Endothelial cell of umbilical vein (primary cell): Measurements from ENCODE around the gene FRMPD1. TPM values are rescaled to one million over a fixed set of nuclear protein-coding genes. Genes with fewer than 3 reads are reported as not detected.

ENCODE experiments used
- BruUV-seq: library from RNA; stranded (reverse); fragments of 400-500 nt; replicated peaks from 2 replicates; lab custom pipeline; 2021; lab: Mats Ljungman, UMichigan
- CTCF ChIA-PET: fragments of 300-600, 350-600 bp; sonication (Branson Sonifier 250); formaldehyde crosslinking; loops from one replicate; lab custom pipeline; 2021; ENCODE audit warnings: antibody characterized with exemption, inconsistent platforms; lab: Charles Lee
- POLR2A ChIA-PET: fragments of 300-600, 350-600 bp; sonication (Branson Sonifier 250); formaldehyde crosslinking; loops from one replicate; lab custom pipeline; 2021; ENCODE audit warnings: antibody characterized with exemption, inconsistent platforms; lab: Charles Lee
- DNase-seq: peaks from one replicate; pipeline ENCODE4 v3.0.0-alpha.2; 2011; ENCODE audit warnings: low read depth, low spot score
- FAIRE-seq: peaks from 2 replicates; lab custom pipeline; 2011; peaks lifted over from hg19 to GRCh38; lab: Jason Lieb, UNC
- H2AFZ ChIP-seq: 2 replicates; pipeline ENCODE4 v1.6.0; 2012; ENCODE audit warnings: low read depth, low read length, control low read depth, inconsistent platforms
- H3K27ac ChIP-seq: 2 replicates; pipeline ENCODE4 v1.5.1; 2011; ENCODE audit warnings: low read depth, mild to moderate bottlenecking, control low read depth, low read length, moderate library complexity; ENCODE audit not compliant: insufficient read depth
- H3K27me3 ChIP-seq, 2 experiments: 2 replicates each; pipeline versions ENCODE4 v1.6.0 to v1.6.1; 2011; ENCODE audit warnings: low read length in 2 of 2, mixed read lengths in 1 of 2; ENCODE audit not compliant: control insufficient read depth in 2 of 2, insufficient read depth in 2 of 2
- H3K36me3 ChIP-seq, 2 experiments: 2 replicates in 1 of 2; 3 replicates in 1 of 2; pipeline ENCODE4 v1.5.1; 2011; ENCODE audit warnings: low read length in 2 of 2, mild to moderate bottlenecking in 1 of 2, moderate library complexity in 1 of 2; ENCODE audit not compliant: control insufficient read depth in 2 of 2, insufficient read depth in 2 of 2; ENCODE audit errors: extremely low read depth in 1 of 2
- H3K4me1 ChIP-seq: 3 replicates; pipeline ENCODE4 v1.5.1; 2011; ENCODE audit warnings: mild to moderate bottlenecking, low read length; ENCODE audit not compliant: control insufficient read depth, insufficient read depth; ENCODE audit errors: extremely low read depth
- H3K4me2 ChIP-seq: 2 replicates; pipeline ENCODE4 v1.6.1; 2011; ENCODE audit warnings: low read length, control low read depth, mixed read lengths; ENCODE audit not compliant: insufficient read depth
- H3K4me3 ChIP-seq, 3 experiments: fragments of 200-600 bp in 1 of 3; sonication (generic), shearing (Covaris generic) in 1 of 3; replicated peaks in 1 of 3; 2 replicates each; pipeline ENCODE4 v1.5.1; 2011 to 2016; ENCODE audit warnings: control low read depth in 3 of 3, low read length in 3 of 3, mild to moderate bottlenecking in 2 of 3, inconsistent platforms in 1 of 3, low read depth in 1 of 3, moderate library complexity in 1 of 3; ENCODE audit not compliant: insufficient read depth in 1 of 3
- H3K79me2 ChIP-seq: 2 replicates; pipeline ENCODE4 v1.6.0; 2012; ENCODE audit warnings: low read length, inconsistent platforms; ENCODE audit not compliant: control insufficient read depth, insufficient read depth
- H3K9ac ChIP-seq: replicated peaks from 2 replicates; pipeline ENCODE3; 2011; ENCODE audit warnings: low read length, control low read depth; ENCODE audit not compliant: insufficient read depth; ENCODE audit errors: extremely low read depth
- H3K9me1 ChIP-seq: replicated peaks from 3 replicates; pipeline ENCODE4 v1.6.0; 2011; ENCODE audit warnings: mild to moderate bottlenecking, low read length; ENCODE audit not compliant: control insufficient read depth, insufficient read depth; ENCODE audit errors: extremely low read depth
- H3K9me3 ChIP-seq: replicated peaks from 2 replicates; pipeline ENCODE4 v1.5.1; 2012; ENCODE audit warnings: low read length, inconsistent platforms; ENCODE audit not compliant: control insufficient read depth, insufficient read depth
- H4K20me1 ChIP-seq: replicated peaks from 2 replicates; pipeline ENCODE3; 2011; ENCODE audit warnings: mild to moderate bottlenecking, low read length; ENCODE audit not compliant: control insufficient read depth, insufficient read depth; ENCODE audit errors: extremely low read depth
- CTCF ChIP-seq, 2 donors: IDR thresholded peaks; 1 replicate in 1 of 2; 2 replicates in 1 of 2; pipeline ENCODE4 v1.5.1; 2011; ENCODE audit warnings: low read length in 2 of 2, mild to moderate bottlenecking in 2 of 2, moderate library complexity in 2 of 2, control low read depth in 1 of 2, inconsistent platforms in 1 of 2, low read depth in 1 of 2; ENCODE audit not compliant: insufficient read depth in 1 of 2; ENCODE audit errors: extremely low read depth in 1 of 2
- EZH2 ChIP-seq: IDR thresholded peaks from 2 replicates; pipeline ENCODE4 v1.6.1; 2012; ENCODE audit warnings: borderline replicate concordance, low read depth, mild to moderate bottlenecking, moderate library complexity, low read length, inconsistent platforms; ENCODE audit not compliant: severe bottlenecking
- FOS ChIP-seq: IDR thresholded peaks from 2 replicates; pipeline ENCODE4 v1.6.1; 2011; ENCODE audit warnings: mild to moderate bottlenecking, low read length, moderate library complexity, borderline replicate concordance; ENCODE audit not compliant: insufficient read depth
- GATA2 ChIP-seq: IDR thresholded peaks from 2 replicates; pipeline ENCODE4 v1.7.0; 2011; ENCODE audit warnings: low read depth, mild to moderate bottlenecking, moderate library complexity, mixed read lengths, low read length; ENCODE audit not compliant: insufficient read length, insufficient read depth
- JUN ChIP-seq: IDR thresholded peaks from 2 replicates; pipeline ENCODE4 v1.6.1; 2011; ENCODE audit warnings: borderline replicate concordance, low read depth; ENCODE audit not compliant: insufficient read length, insufficient read depth
- MAX ChIP-seq: IDR thresholded peaks from 2 replicates; pipeline ENCODE4 v1.6.1; 2011; ENCODE audit not compliant: insufficient read depth, insufficient read length
- MYC ChIP-seq: IDR thresholded peaks from one replicate; pipeline ENCODE4 v1.6.1; 2011; ENCODE audit warnings: mild to moderate bottlenecking, low read depth, low read length
- POLR2A ChIP-seq: IDR thresholded peaks from 2 replicates; pipeline ENCODE4 v1.6.1; 2012; ENCODE audit warnings: low read depth, mild to moderate bottlenecking, control low read depth, low read length
- POLR2AphosphoS5 ChIP-seq: IDR thresholded peaks from 2 replicates; pipeline ENCODE4 v1.6.1; 2012; ENCODE audit warnings: low read depth, mild to moderate bottlenecking, control low read depth, low read length, moderate library complexity; ENCODE audit not compliant: insufficient read depth
- dilution Hi-C: fragments of 300-500 bp; cut with MboI; formaldehyde crosslinking; loops from one replicate; pipeline ENCODE4 v1.15.0; 2019; ENCODE audit warnings: low sequenced_read_pairs; ENCODE audit not compliant: extremely low pct_ligation_motif_present
- intact Hi-C: fragments of 100-400 bp; cut with micrococcal nuclease; formaldehyde crosslinking; loops from one replicate; pipeline ENCODE4 v1.10.0; 2022
- polyA plus RNA-seq, 4 experiments: library from polyadenylated mRNA; depleted of rRNA in 3 of 4; stranded (reverse) in 3 of 4; unstranded in 1 of 4; fragments of >200 nt; gene quantifications; 2 replicates each; pipeline versions ENCODE4 v1.2.1 to v1.2.3, GENCODE V29; 2011 to 2012; ENCODE audit warnings: missing spikeins in 1 of 4
- total RNA-seq: library from RNA; stranded (reverse); gene quantifications from 2 replicates; pipeline ENCODE4 v1.2.3, GENCODE V29; 2021

FRMPD1 gene
- total and polyA plus RNA-seq, 2 donors (not counting 3 experiments of a cell fraction or from before 2014, with no cell fraction given), result not detected

- Histone ChIP-seq H3K27ac (no peak overlapping the region), H3K27me3 (peaks cover 6 to 14% of the 10 kb centered on the region in 2 experiments), H3K9ac (no peak overlapping the region), H3K4me1 (no peaks in the 10 kb centered on the region), H3K9me3 (no peaks in the 10 kb centered on the region), H2AFZ (no peak overlapping the region), H3K9me1 (no peaks in the 10 kb centered on the region), H3K79me2 (no peaks in the 10 kb centered on the region), H4K20me1 (no peaks in the 10 kb centered on the region), H3K4me2 (no peak overlapping the region), H3K36me3 (no peaks in the 10 kb centered on the region), H3K4me3 (no peak overlapping the region)
- ChIA-PET POLR2A (no interaction called here), CTCF (interaction anchor here (0.7 kb wide), 1 partner anchor 11 kb away, joined by 4 read pairs; no protein-coding TSS in a partner anchor)
- no TSS peak for BruUV-seq
- intact Hi-C loops, result no loop called here
- FAIRE-seq, result no peak
- TF ChIP-seq JUN (no peak), GATA2 (no peak), POLR2AphosphoS5 (no peak), FOS (no peak), POLR2A (no peak), EZH2 (no peak), MAX (no peak), CTCF (IDR thresholded peaks at IDR 0.05; ENCODE audit: extremely low read depth in 1 of 2, insufficient read depth in 1 of 2, low read depth in 1 of 2, low read length in 2 of 2) (no peak), MYC (no peak)
- DNase-seq, result no peak
- dilution Hi-C loops, result no loop called here
Observed at GRCh38 chr9:37677435-37677834, 26.7 kb downstream of the FRMPD1 start.
